WERI-Rb-1 (cell line): ENCODE measurements around the gene THRB.
"Not testable (repeated sequence)": the region's sequence is repeated elsewhere in the genome, so short reads cannot be mapped to it uniquely, and the experiment has no call there.

Experiments
- DNase-seq: peaks from one replicate; pipeline ENCODE4 v3.0.0-alpha.2; 2020
- H3K27ac ChIP-seq: fragments of 250-450 bp; sonication (Bioruptor Pico); 2 replicates; pipeline ENCODE4 v1.5.1; 2020; ENCODE audit warnings: mild to moderate bottlenecking, moderate library complexity
- H3K27me3 ChIP-seq: fragments of 250-450 bp; sonication (Bioruptor Pico); 2 replicates; pipeline ENCODE4 v1.5.1; 2021; ENCODE audit warnings: mild to moderate bottlenecking, low read depth, moderate library complexity; ENCODE audit not compliant: insufficient read depth, severe bottlenecking
- H3K36me3 ChIP-seq: fragments of 250-450 bp; sonication (Bioruptor Pico); 2 replicates; pipeline ENCODE4 v1.5.1; 2020; ENCODE audit warnings: mild to moderate bottlenecking, moderate library complexity
- H3K4me3 ChIP-seq: 2 replicates; pipeline ENCODE4 v1.5.1; 2011; ENCODE audit warnings: low read depth, mild to moderate bottlenecking, control low read depth, low read length
- H3K9me3 ChIP-seq: fragments of 250-450 bp; sonication (Bioruptor Pico); 2 replicates; pipeline ENCODE4 v1.5.1; 2021; ENCODE audit warnings: mild to moderate bottlenecking, moderate library complexity; ENCODE audit not compliant: severe bottlenecking
- CTCF ChIP-seq: IDR thresholded peaks from 2 replicates; pipeline ENCODE4 v1.5.1; 2011; ENCODE audit warnings: low read depth, mild to moderate bottlenecking, control low read depth, inconsistent platforms, low read length

The THRB gene

GRCh38 chr3:24399614-24400013 lies 95.0 kb downstream of the THRB start:
- no peak overlapping the region for H3K27ac ChIP-seq
- no peak for TF ChIP-seq CTCF
- H3K9me3 ChIP-seq, result no peaks in the 10 kb centered on the region
- no peak for DNase-seq
- H3K36me3 ChIP-seq, result no peaks in the 10 kb centered on the region
- H3K4me3 ChIP-seq, result no peak overlapping the region
- H3K27me3 ChIP-seq, result no peaks in the 10 kb centered on the region

GRCh38 chr3:24398712-24399111 lies 95.9 kb downstream of the THRB start:
- not testable (repeated sequence) for H3K9me3 ChIP-seq, H3K27ac ChIP-seq, H3K4me3 ChIP-seq, H3K36me3 ChIP-seq, H3K27me3 ChIP-seq, DNase-seq

- H3K36me3 ChIP-seq, result no peaks in the 10 kb centered on the region
- TF ChIP-seq CTCF, result no peak
- no peak overlapping the region for H3K27ac ChIP-seq
- DNase-seq, result no peak
- no peaks in the 10 kb centered on the region for H3K27me3 ChIP-seq
- H3K4me3 ChIP-seq, result no peak overlapping the region
- no peaks in the 10 kb centered on the region for H3K9me3 ChIP-seq
Measured at GRCh38 chr3:24396338-24396737, 98.3 kb downstream of the THRB start.

- H3K27ac ChIP-seq, result no peak overlapping the region
- no peak overlapping the region for H3K4me3 ChIP-seq
- no peaks in the 10 kb centered on the region for H3K36me3 ChIP-seq
- no peak for TF ChIP-seq CTCF
- no peak for DNase-seq
- no peaks in the 10 kb centered on the region for H3K9me3 ChIP-seq
- no peaks in the 10 kb centered on the region for H3K27me3 ChIP-seq
Measured at GRCh38 chr3:24394754-24395153, 99.9 kb downstream of the THRB start.

GRCh38 chr3:24393316-24393715 lies 101.3 kb downstream of the THRB start:
- Histone ChIP-seq H3K4me3 (no peak overlapping the region), H3K9me3 (no peaks in the 10 kb centered on the region), H3K36me3 (no peaks in the 10 kb centered on the region), H3K27me3 (no peaks in the 10 kb centered on the region), H3K27ac (no peak overlapping the region)
- TF ChIP-seq CTCF, result no peak
- DNase-seq, result no peak

GRCh38 chr3:24390169-24391130 lies 104.2 kb downstream of the THRB start:
- Histone ChIP-seq H3K9me3 (no peaks in the 10 kb centered on the region), H3K4me3 (no peak overlapping the region), H3K36me3 (no peaks in the 10 kb centered on the region), H3K27ac (no peak overlapping the region), H3K27me3 (no peaks in the 10 kb centered on the region)
- no peak for DNase-seq
- no peak for TF ChIP-seq CTCF
